H9 (cell line): Measurements from ENCODE around the gene PF4V1. TPM values are rescaled to one million over a fixed set of nuclear protein-coding genes. Genes with fewer than 3 reads are reported as not detected.

Experiments
- DNase-seq: peaks from one replicate; pipeline ENCODE4 v3.0.0-alpha.2; 2017
- H2AFZ ChIP-seq: one replicate; pipeline ENCODE4 v1.6.1; 2013; ENCODE audit warnings: mild to moderate bottlenecking, low read length, control low read depth, moderate library complexity
- H2AK5ac ChIP-seq: 2 replicates; pipeline ENCODE4 v1.6.1; 2013; ENCODE audit warnings: low read length, control low read depth, mixed read lengths; ENCODE audit not compliant: insufficient read length
- H2BK120ac ChIP-seq: one replicate; pipeline ENCODE4 v1.6.1; 2013; ENCODE audit warnings: low read depth, mild to moderate bottlenecking, low read length, control low read depth, inconsistent platforms; ENCODE audit not compliant: poor library complexity, severe bottlenecking
- H2BK12ac ChIP-seq: 2 replicates; pipeline ENCODE4 v1.6.1; 2013; ENCODE audit warnings: low read length, control low read depth, mixed read lengths, low read depth; ENCODE audit not compliant: insufficient read length
- H2BK15ac ChIP-seq: 2 replicates; pipeline ENCODE4 v1.6.1; 2013; ENCODE audit warnings: low read depth, low read length, control low read depth
- H2BK20ac ChIP-seq: one replicate; pipeline ENCODE4 v1.6.1; 2013; ENCODE audit warnings: low read depth, mild to moderate bottlenecking, low read length, control low read depth, inconsistent platforms; ENCODE audit not compliant: poor library complexity, severe bottlenecking
- H2BK5ac ChIP-seq: 2 replicates; pipeline ENCODE4 v1.6.1; 2013; ENCODE audit warnings: low read length, control low read depth, mixed read lengths; ENCODE audit not compliant: insufficient read length
- H3K14ac ChIP-seq: 2 replicates; pipeline ENCODE4 v1.6.1; 2013; ENCODE audit warnings: low read length, control low read depth; ENCODE audit not compliant: insufficient read depth
- H3K18ac ChIP-seq: 2 replicates; pipeline ENCODE4 v1.6.1; 2013; ENCODE audit warnings: low read depth, mild to moderate bottlenecking, mixed read lengths, low read length, control low read depth; ENCODE audit not compliant: insufficient read length
- H3K23ac ChIP-seq: 2 replicates; pipeline ENCODE4 v1.6.1; 2013; ENCODE audit warnings: low read length, control low read depth, mixed read lengths, low read depth; ENCODE audit not compliant: insufficient read length
- H3K23me2 ChIP-seq: 2 replicates; pipeline ENCODE4 v1.6.1; 2013; ENCODE audit warnings: low read depth, mild to moderate bottlenecking, mixed read lengths, low read length, control low read depth; ENCODE audit not compliant: insufficient read length, poor library complexity, severe bottlenecking
- H3K27ac ChIP-seq: 2 replicates; pipeline ENCODE4 v1.5.1; 2013; ENCODE audit warnings: low read length, control low read depth, mixed read lengths, low read depth; ENCODE audit not compliant: insufficient read length
- H3K27me3 ChIP-seq: 2 replicates; pipeline ENCODE4 v1.6.1; 2013; ENCODE audit warnings: low read length, control low read depth, inconsistent platforms; ENCODE audit not compliant: insufficient read depth
- H3K4ac ChIP-seq: 2 replicates; pipeline ENCODE4 v1.6.1; 2013; ENCODE audit warnings: low read depth, mild to moderate bottlenecking, control low read depth, inconsistent platforms, low read length, moderate library complexity
- H3K4me1 ChIP-seq: 2 replicates; pipeline ENCODE4 v1.6.1; 2013; ENCODE audit warnings: low read length, control low read depth, inconsistent platforms; ENCODE audit not compliant: insufficient read depth
- H3K4me2 ChIP-seq: 2 replicates; pipeline ENCODE4 v1.6.1; 2013; ENCODE audit warnings: low read length, control low read depth, mixed read lengths; ENCODE audit not compliant: insufficient read length, insufficient read depth
- H3K56ac ChIP-seq: 2 replicates; pipeline ENCODE4 v1.6.1; 2013; ENCODE audit warnings: low read depth, mild to moderate bottlenecking, mixed read lengths, low read length, control low read depth; ENCODE audit not compliant: insufficient read length
- H3K79me1 ChIP-seq: 2 replicates; pipeline ENCODE4 v1.6.1; 2013; ENCODE audit warnings: low read depth, mild to moderate bottlenecking, moderate library complexity, low read length, control low read depth, inconsistent platforms; ENCODE audit not compliant: insufficient read depth, poor library complexity, severe bottlenecking
- H3K79me2 ChIP-seq: 2 replicates; pipeline ENCODE4 v1.6.1; 2013; ENCODE audit warnings: low read length, control low read depth, inconsistent platforms; ENCODE audit not compliant: insufficient read depth
- H3K9ac ChIP-seq: 2 replicates; pipeline ENCODE4 v1.6.1; 2013; ENCODE audit warnings: low read length, control low read depth, mixed read lengths; ENCODE audit not compliant: insufficient read length; ENCODE audit errors: extremely low read depth
- H3K9me3 ChIP-seq: one replicate; pipeline ENCODE4 v1.6.1; 2013; ENCODE audit warnings: low read depth, low read length, inconsistent platforms; ENCODE audit not compliant: control insufficient read depth
- H3T11ph ChIP-seq: one replicate; pipeline ENCODE4 v1.6.1; 2013; ENCODE audit warnings: mild to moderate bottlenecking, low read length, control low read depth, inconsistent platforms
- H4K20me1 ChIP-seq: one replicate; pipeline ENCODE4 v1.6.1; 2013; ENCODE audit not compliant: control insufficient read depth, insufficient read length, insufficient read depth
- H4K5ac ChIP-seq: 2 replicates; pipeline ENCODE4 v1.6.1; 2013; ENCODE audit warnings: low read depth, mild to moderate bottlenecking, mixed read lengths, low read length, control low read depth; ENCODE audit not compliant: insufficient read length
- H4K8ac ChIP-seq: replicated peaks from 2 replicates; pipeline ENCODE4 v1.6.1; 2013; ENCODE audit warnings: low read length, control low read depth, mixed read lengths, low read depth; ENCODE audit not compliant: insufficient read length
- H4K91ac ChIP-seq: 2 replicates; pipeline ENCODE4 v1.6.1; 2013; ENCODE audit warnings: low read depth, mild to moderate bottlenecking, moderate library complexity, mixed read lengths, low read length, control low read depth; ENCODE audit not compliant: insufficient read length
- H3K27ac Mint-ChIP-seq, 3 experiments: 2 replicates in 2 of 3; 3 replicates in 1 of 3; pipeline ENCODE4 v1.8.0; 2020 to 2021; ENCODE audit warnings: mixed read lengths in 3 of 3, mild to moderate bottlenecking in 1 of 3, moderate library complexity in 1 of 3
- H3K27me3 Mint-ChIP-seq: 2 replicates; pipeline ENCODE4 v1.8.0; 2021; ENCODE audit warnings: low read depth, mild to moderate bottlenecking, moderate library complexity, mixed read lengths
- H3K36me3 Mint-ChIP-seq, 3 experiments: 2 replicates in 2 of 3; 3 replicates in 1 of 3; pipeline ENCODE4 v1.8.0; 2020 to 2021; ENCODE audit warnings: low read depth in 3 of 3, mixed read lengths in 3 of 3; ENCODE audit not compliant: insufficient read depth in 1 of 3
- H3K4me1 Mint-ChIP-seq, 2 experiments: 2 replicates each; pipeline ENCODE4 v1.8.0; 2020; ENCODE audit warnings: mixed read lengths in 2 of 2
- H3K4me3 Mint-ChIP-seq, 2 experiments: 2 replicates in 1 of 2; 3 replicates in 1 of 2; pipeline ENCODE4 v1.8.0; 2020 to 2021; ENCODE audit warnings: mild to moderate bottlenecking in 2 of 2, mixed read lengths in 2 of 2, moderate library complexity in 1 of 2
- H3K9me3 Mint-ChIP-seq, 2 experiments: 2 replicates in 1 of 2; 3 replicates in 1 of 2; pipeline ENCODE4 v1.8.0; 2020; ENCODE audit warnings: mild to moderate bottlenecking in 2 of 2, mixed read lengths in 2 of 2, moderate library complexity in 1 of 2
- CTCF ChIP-seq: fragments of 200-600 bp; sonication (generic); conservative IDR thresholded peaks from 3 replicates; pipeline ENCODE4 v1.8.0; 2021; ENCODE audit warnings: antibody characterized with exemption, mild to moderate bottlenecking
- WGBS: extraction: QIAGEN DNeasy Blood & Tissue Kit; methylation state at CpG from one replicate; pipeline ENCODE4 v1.1.7; 2013; ENCODE audit warnings: missing lambda C conversion rate, low lambda C conversion rate, mixed read lengths; ENCODE audit not compliant: insufficient read length; ENCODE audit errors: extremely low coverage; 5-methylcytosine and 5-hydroxymethylcytosine counted together
- total RNA-seq: library from RNA; stranded (reverse); gene quantifications from 2 replicates; pipeline ENCODE4 v1.2.1, GENCODE V29; 2021

PF4V1 gene
- total RNA-seq, 1 experiment from 2014 or later = not detected

GRCh38 chr4:73847526-73848182, 5.4 kb upstream of the PF4V1 start:
- H2AFZ ChIP-seq = no peak overlapping the region
- H3K23ac ChIP-seq = no peak overlapping the region
- no peaks in the 10 kb centered on the region for H3K36me3 Mint-ChIP-seq
- H3K9ac ChIP-seq = no peak overlapping the region
- no peaks in the 10 kb centered on the region for H3K9me3 ChIP-seq
- H2BK12ac ChIP-seq = no peak overlapping the region
- no peak overlapping the region for H2AK5ac ChIP-seq
- H3K27me3 Mint-ChIP-seq = peaks cover 5% of the 10 kb centered on the region
- H3K56ac ChIP-seq = no peak overlapping the region
- H3K79me1 ChIP-seq = no peaks in the 10 kb centered on the region
- H3K27ac ChIP-seq = no peak overlapping the region
- no peak overlapping the region for H2BK20ac ChIP-seq
- WGBS = no CpG with 5 or more reads among the region's 3 CpGs
- H3K14ac ChIP-seq = no peak overlapping the region; the same call in 1 of the 2 replicates
- no peak overlapping the region for H4K91ac ChIP-seq
- H3K4me1 ChIP-seq = peaks cover 2% of the 10 kb centered on the region; the same call in 1 of the 2 replicates
- no peaks in the 10 kb centered on the region for H4K20me1 ChIP-seq
- no peak overlapping the region for H3K4me3 Mint-ChIP-seq
- H3K9me3 Mint-ChIP-seq = no peaks in the 10 kb centered on the region
- no peak overlapping the region for H3T11ph ChIP-seq
- no peak overlapping the region for H3K4ac ChIP-seq
- H2BK15ac ChIP-seq = no peak overlapping the region
- no peak for TF ChIP-seq CTCF
- no peak for DNase-seq
- no peak overlapping the region for H3K27ac Mint-ChIP-seq
- H3K79me2 ChIP-seq = no peaks in the 10 kb centered on the region
- no peak overlapping the region for H3K18ac ChIP-seq
- H2BK120ac ChIP-seq = no peak overlapping the region
- H3K4me1 Mint-ChIP-seq = peaks cover 8 to 14% of the 10 kb centered on the region in 2 experiments
- H4K5ac ChIP-seq = no peak overlapping the region
- no peak overlapping the region for H2BK5ac ChIP-seq
- H3K4me2 ChIP-seq = no peak overlapping the region
- H3K23me2 ChIP-seq = no peaks in the 10 kb centered on the region
- no peaks in the 10 kb centered on the region for H3K27me3 ChIP-seq
- H4K8ac ChIP-seq = no peak overlapping the region
